GM19468 (cell line): Measurements from ENCODE around the gene ACSM4.
"Not testable (repeated sequence)": the region's sequence is repeated elsewhere in the genome, so short reads cannot be mapped to it uniquely, and the experiment has no call there.

ENCODE experiments used
- ATAC-seq: cut with Tn5 transposase; IDR thresholded peaks from one replicate; pipeline ENCODE4 v1.9.1; 2021; ENCODE audit warnings: mild to moderate bottlenecking, moderate library complexity, moderate number of reproducible peaks; ENCODE audit not compliant: unreplicated experiment; ENCODE audit errors: extremely low read depth

Gene ACSM4

GRCh38 chr12:7324176-7324575 is 20.3 kb downstream of the ACSM4 start:
- no peak for ATAC-seq

DNA sequence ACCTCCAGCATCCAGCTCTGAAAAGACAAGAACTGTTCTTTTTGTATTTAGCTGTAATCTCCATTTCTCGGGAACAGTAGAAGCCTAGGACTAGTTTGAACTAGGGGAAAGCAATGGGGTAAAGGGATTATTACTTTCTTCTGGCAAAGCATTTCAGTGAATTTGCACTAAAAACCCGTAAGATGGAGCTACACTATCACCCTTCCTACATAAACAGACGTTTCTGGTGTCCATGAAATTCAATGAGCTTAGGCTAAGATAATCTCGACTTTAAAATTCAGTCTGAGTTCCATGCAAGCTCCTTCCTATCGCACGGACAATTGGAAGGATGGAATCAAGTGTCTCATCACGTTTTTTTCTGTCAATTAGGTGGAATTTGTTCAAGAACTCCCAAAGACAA is 24.0 kb downstream of the ACSM4 start:
- no peak for ATAC-seq

DNA sequence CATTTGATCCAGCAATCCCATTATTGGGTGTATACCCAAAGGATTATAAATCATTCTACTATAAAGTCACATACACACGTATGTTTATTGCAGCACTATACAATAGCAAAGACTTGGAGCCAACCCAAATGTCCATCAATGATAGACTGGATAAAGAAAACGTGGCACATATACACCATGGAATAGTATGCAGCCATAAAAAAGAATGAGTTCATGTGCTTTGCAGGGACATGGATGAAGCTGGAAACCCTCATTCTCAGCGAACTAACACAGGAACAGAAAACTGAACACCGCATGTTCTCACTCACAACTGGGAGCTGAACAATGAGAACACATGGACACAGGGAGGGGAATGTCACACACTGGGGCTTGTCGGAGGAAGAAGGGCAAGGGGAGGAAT is 33.9 kb downstream of the ACSM4 start:
- ATAC-seq, result not testable (repeated sequence)

GRCh38 chr12:7339675-7340074 is 35.8 kb downstream of the ACSM4 start:
- ATAC-seq, result no peak

DNA sequence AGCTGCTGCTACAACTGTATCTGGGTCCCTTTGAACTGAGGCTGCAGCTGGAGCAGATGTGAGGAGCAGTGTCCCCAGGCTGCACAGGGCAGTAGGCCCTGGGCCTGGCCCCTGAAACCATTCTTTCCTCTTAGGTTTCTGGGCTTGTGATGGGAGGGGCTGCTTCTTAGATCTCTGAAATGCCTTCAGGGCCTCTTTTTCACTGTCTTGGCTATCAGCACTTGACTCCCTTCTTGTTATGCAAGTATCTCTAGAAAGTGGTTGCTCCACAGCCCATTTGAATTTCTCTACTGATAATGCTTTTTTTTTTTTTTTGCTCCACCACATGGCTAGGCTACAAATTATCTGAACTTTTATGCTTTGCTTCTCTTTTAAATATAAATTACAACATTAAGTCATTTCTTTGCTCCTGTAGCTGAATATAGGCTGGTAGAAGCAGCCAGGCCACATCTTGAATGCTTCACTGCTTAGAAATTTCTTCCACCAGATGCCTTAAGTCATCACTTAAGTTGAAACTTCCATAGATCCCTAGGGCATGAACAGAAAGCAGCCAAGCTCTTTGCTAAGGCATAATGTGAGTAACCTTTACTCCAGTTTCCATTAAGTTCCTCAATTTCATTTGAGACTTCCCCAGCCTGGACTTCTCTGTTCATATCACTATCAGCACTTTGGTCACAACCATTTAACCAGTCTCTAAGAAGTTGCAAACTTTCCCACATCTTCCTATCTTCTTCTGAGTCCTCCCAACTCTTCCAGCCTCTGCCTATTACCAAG is 41.1 kb downstream of the ACSM4 start:
- ATAC-seq, result no peak

GRCh38 chr12:7346551-7347225 is 42.8 kb downstream of the ACSM4 start:
- no peak for ATAC-seq

DNA sequence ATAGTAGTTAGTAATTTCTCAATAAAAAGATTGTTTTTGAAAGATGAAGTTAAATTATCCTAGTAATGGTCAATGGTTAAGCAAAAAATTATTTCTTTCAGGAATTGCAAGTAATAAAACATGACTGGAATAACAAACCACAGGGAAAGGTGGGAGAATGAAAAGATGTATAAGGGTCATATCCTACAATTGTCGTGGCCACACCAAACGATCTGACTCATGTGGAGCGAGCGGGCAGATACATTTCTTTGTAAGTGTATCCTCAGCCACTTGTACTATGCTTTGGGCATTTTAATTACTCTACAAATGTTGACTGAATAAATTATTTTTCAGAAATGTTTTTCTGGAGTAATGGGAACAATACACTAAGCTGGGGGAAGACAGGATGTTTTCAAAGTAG is 45.5 kb downstream of the ACSM4 start:
- no peak for ATAC-seq

GRCh38 chr12:7351177-7351576 is 47.3 kb downstream of the ACSM4 start:
- no peak for ATAC-seq

GRCh38 chr12:7352661-7353060 is 48.8 kb downstream of the ACSM4 start:
- ATAC-seq, result no peak

DNA sequence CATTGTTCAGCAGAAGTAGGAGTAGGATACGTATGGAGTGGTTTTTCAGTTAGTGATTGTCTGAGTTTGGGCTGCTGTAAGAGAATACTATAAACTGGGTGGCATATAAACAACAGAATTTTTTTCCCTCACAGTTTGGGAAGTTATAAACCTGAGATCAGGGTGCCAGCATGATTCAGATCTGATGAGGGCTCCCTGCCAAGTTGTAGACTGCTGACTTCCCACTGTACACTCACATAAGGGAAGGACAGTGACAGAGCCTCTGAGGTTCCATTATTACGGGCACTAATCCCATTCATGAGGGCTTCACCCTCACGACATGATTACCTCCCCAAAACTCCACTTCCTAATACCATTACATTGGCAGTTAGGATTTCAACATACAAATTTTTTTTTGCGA is 50.7 kb downstream of the ACSM4 start:
- no peak for ATAC-seq

DNA sequence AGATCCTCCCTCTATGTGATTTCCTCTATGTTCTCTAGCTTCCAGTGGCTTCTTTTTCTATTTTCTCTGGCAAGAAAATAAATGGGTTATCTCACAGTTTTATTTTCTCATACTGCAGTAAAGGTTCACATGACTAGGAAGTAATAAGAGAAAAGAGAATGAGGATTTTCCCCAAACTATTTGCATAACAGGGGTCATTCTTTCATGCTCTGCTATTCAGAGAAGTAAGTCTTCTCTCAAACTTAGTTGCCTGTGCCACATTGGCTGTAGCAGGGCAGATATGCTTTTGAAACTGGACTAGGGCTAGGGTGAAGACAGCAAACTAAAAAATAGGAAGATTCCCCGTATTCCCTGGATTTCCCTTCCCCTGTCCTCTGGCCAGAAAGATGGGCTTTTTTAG is 57.4 kb downstream of the ACSM4 start:
- ATAC-seq, result no peak

DNA sequence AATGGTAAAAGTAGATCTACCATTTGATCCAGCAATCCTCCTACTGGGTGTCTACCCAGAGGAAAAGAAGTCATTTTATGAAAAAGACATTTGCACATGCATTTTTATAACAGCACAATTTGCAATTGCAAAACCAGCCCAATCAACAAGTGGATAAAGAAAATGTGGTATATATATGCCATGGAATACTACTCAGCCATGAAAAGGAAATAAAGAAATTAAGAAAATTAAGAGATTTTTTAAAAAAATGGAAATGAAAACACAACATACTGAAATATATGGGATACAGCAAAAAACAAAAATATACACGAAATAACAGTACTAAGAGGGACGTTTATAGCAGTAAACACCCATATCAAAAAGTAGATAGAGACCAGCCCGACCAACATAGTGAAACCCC is 58.9 kb downstream of the ACSM4 start:
- ATAC-seq, result no peak

- no peak for ATAC-seq
Measured at GRCh38 chr12:7369274-7369729, 65.4 kb downstream of the ACSM4 start.

- no peak for ATAC-seq
Measured at GRCh38 chr12:7373226-7373625, 69.4 kb downstream of the ACSM4 start.

DNA sequence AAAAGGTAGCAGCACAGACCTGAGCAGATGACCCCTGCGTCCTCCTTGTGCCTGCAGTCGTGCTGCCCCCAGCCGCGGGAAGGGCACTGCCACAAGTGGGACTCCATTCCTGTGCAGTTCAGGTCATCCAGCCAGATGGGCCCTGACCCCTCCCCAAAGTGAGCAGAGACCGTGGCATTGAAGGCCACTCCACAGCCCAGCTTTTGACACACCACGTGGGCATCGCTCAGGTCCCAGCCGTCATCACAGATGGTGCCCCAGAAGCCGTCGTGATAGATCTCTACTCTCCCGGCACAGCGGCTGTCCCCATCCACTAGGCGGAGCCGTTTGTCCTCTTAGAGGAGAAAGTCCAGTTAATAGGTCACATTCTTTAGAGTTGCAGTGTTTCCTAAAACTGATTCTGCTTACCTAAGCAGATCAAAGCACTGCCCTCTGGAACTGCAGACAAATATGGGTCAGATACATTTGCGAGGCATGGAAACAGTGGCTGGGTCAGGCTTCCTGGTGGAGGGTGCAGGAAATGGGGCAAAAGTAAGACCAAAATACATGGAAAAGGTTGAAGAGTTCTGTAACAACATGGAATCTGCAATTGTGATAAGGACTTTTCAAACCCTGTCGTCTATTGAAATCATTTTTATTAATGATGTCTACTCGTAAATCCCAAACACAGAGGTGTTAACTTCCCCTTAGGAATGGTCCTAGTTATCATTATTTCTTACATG is 70.7 kb downstream of the ACSM4 start:
- no peak for ATAC-seq

DNA sequence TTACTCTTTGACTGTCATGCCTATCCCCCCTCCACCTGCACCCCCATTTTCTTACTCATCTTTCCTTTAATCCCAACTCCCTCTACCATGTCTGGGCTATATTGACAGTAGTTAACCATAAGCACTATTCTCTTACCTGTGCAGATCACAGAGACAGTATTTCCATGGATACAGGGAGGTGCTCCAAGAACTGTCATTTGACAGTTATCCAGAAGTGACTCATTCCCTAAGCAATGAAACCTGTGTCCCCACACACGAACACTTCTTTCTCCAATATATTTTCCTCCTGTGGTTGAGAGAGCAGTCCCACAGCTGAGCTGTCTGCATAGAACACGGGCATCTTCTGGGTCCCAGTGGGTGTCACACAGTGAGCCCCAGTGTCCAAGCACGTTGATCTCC is 71.3 kb downstream of the ACSM4 start:
- ATAC-seq, result no peak

DNA sequence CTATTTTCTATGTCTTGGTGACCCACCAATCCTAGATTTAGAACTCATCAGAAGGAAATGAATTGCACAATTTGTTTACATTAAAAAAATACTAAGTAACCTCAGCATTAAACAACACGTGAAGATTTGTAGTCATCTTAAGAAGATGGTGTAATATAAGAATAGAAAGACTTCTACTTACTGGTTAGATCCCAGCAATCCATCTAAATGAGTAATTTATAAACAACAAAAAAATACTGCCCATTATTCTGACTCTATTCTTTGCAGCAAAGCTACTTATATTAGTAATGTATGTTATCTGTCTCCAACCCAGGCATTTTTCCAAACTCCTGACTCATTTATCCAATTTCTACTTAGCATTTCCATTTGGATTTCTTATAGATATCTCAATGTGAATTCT is 72.3 kb downstream of the ACSM4 start:
- no peak for ATAC-seq
